ENCODE results near the gene HSPB7.

DNA sequence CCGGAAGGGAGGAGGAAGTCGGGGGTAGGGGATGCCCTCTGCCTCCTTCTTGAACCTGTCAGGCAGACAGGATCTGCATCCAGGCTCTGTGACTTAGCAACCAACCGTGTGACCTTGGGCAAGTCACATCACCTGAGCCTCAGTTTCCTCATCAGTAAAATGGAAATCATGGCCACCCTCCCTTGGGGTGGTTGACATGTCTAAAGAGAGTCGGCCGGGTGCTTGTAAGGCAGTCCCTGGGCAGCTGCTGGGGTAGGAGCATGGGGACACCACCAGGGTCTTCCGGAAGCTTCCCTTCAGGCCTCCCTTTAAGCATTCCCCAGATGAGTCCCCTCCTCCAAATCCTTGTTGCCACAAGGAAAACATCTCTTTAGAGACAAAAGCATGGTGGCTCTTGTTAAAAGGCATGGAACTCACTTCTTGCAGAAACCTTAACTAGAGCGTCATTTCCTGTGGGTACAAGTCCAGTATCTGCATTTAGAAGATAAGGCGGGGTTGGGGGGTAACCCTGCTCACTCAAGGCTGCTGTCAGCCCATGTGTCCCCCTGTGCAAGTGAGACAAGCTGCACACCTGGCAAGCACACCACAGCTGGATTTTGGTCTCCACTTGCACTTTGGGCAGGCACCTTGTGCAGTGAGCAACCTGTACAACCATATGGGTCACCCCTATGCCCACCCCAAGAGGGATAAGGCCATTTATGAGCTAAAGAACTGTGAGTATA lies 36.1 kb upstream of the HSPB7 start:
- TF ChIP-seq, protein P1, sequence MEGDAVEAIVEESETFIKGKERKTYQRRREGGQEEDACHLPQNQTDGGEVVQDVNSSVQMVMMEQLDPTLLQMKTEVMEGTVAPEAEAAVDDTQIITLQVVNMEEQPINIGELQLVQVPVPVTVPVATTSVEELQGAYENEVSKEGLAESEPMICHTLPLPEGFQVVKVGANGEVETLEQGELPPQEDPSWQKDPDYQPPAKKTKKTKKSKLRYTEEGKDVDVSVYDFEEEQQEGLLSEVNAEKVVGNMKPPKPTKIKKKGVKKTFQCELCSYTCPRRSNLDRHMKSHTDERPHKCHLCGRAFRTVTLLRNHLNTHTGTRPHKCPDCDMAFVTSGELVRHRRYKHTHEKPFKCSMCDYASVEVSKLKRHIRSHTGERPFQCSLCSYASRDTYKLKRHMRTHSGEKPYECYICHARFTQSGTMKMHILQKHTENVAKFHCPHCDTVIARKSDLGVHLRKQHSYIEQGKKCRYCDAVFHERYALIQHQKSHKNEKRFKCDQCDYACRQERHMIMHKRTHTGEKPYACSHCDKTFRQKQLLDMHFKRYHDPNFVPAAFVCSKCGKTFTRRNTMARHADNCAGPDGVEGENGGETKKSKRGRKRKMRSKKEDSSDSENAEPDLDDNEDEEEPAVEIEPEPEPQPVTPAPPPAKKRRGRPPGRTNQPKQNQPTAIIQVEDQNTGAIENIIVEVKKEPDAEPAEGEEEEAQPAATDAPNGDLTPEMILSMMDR (IDR thresholded peaks at IDR 0.05; ENCODE audit: low read depth, low read length) = no peak
- TF ChIP-seq EZH2phosphoT487 (IDR thresholded peaks at IDR 0.05; ENCODE audit: low read depth) = no peak

Data from OCI-LY3 (cell line).